Fibroblast of pulmonary artery (primary cell): ENCODE data around the gene AKR1C8.

Experiments used
- DNase-seq: peaks from one replicate; pipeline ENCODE4 v3.0.0-alpha.2; 2010; ENCODE audit warnings: low read depth
- H3K4me3 ChIP-seq: replicated peaks from 2 replicates; pipeline ENCODE4 v1.5.1; 2011; ENCODE audit warnings: low read depth, mild to moderate bottlenecking, control low read depth, low read length, moderate library complexity
- CTCF ChIP-seq: IDR thresholded peaks from 2 replicates; pipeline ENCODE4 v1.5.1; 2011; ENCODE audit warnings: mild to moderate bottlenecking, control low read depth, low read length, inconsistent platforms; ENCODE audit errors: missing control alignments

The AKR1C8 gene

GRCh38 chr10:5107860-5108526, 77.0 kb downstream of the AKR1C8 start:
- TF ChIP-seq CTCF, result no peak
- no peak overlapping the region for H3K4me3 ChIP-seq
- no peak for DNase-seq

DNA sequence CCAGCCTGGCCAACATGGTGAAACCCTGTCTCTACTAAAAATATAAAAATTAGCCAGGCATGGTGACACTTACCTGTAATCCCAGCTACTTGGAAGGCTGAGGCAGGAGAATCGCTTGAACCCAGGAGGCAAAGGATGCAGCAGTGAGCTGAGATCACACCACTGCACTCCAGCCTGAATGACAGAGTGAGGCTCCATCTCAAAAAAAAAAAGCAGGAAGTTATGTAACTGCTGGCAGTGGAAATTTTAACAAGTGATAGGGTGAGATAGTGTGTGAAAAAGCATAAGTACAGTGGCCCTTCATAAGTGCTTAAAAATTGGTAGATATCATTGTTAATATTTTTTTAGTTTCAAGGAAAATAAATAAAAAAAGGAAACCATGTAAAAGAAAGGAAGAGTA, 78.4 kb downstream of the AKR1C8 start:
- H3K4me3 ChIP-seq, result no peak overlapping the region
- DNase-seq, result no peak
- no peak for TF ChIP-seq CTCF

DNA sequence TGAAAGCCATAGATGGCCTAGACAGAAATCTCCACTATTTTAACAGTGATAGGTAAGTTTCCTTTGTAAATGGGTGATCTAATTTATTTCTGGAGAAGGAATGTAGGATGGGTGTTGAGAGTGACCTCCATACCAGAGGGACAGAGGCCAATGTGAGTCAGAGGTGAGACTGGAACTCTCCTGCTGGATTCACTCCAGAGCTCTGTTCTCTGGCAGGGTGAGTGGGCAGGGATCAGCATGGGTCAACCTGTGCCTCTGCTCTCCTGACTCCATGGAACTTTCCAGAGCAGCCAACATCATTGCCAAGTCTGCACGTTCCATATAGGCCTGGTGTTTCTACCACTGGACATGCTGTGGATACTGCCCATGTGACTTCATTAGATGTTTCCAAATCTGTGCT, 79.3 kb downstream of the AKR1C8 start:
- DNase-seq, result no peak
- H3K4me3 ChIP-seq, result no peak overlapping the region
- no peak for TF ChIP-seq CTCF
